GM23248 (cell line): ENCODE results near the gene ZNF358. TPM values are rescaled to one million over a fixed set of nuclear protein-coding genes. Genes with fewer than 3 reads are reported as not detected.
A peak's percentile ranks its signal among the peaks of the same experiment; 100 is the strongest.

Source experiments
- DNase-seq: peaks from one replicate; pipeline ENCODE4 v3.0.0-alpha.2; 2015
- H2AFZ ChIP-seq: fragments of 200-600 bp; sonication (generic); 2 replicates; pipeline ENCODE4 v1.6.1; 2016; ENCODE audit warnings: antibody characterized with exemption
- H3F3A ChIP-seq: fragments of 200-600 bp; sonication (generic); 2 replicates; pipeline ENCODE4 v1.6.1; 2016; ENCODE audit warnings: mild to moderate bottlenecking, antibody characterized with exemption, mixed run types; ENCODE audit not compliant: insufficient read depth
- H3K27ac ChIP-seq: fragments of 200-600 bp; sonication (generic); 2 replicates; pipeline ENCODE4 v1.5.1; 2016; ENCODE audit warnings: mild to moderate bottlenecking
- H3K27me3 ChIP-seq: fragments of 200-600 bp; sonication (generic); replicated peaks from 2 replicates; pipeline ENCODE4 v1.6.1; 2016; ENCODE audit warnings: mild to moderate bottlenecking; ENCODE audit not compliant: insufficient read depth
- H3K36me3 ChIP-seq: fragments of 200-600 bp; sonication (generic); 2 replicates; pipeline ENCODE4 v1.6.1; 2016; ENCODE audit warnings: low read depth, mild to moderate bottlenecking
- H3K4me1 ChIP-seq: fragments of 200-600 bp; sonication (generic); 2 replicates; pipeline ENCODE4 v1.6.1; 2016; ENCODE audit warnings: mild to moderate bottlenecking; ENCODE audit not compliant: insufficient read depth
- H3K4me2 ChIP-seq: fragments of 200-600 bp; sonication (generic); one replicate; pipeline ENCODE4 v1.6.1; 2016; ENCODE audit warnings: mild to moderate bottlenecking; ENCODE audit not compliant: unreplicated experiment
- H3K4me3 ChIP-seq: fragments of 200-600 bp; sonication (generic); 2 replicates; pipeline ENCODE4 v1.5.1; 2016; ENCODE audit warnings: mild to moderate bottlenecking
- H3K79me2 ChIP-seq: fragments of 200-600 bp; sonication (generic); 2 replicates; pipeline ENCODE4 v1.6.1; 2016; ENCODE audit warnings: mild to moderate bottlenecking; ENCODE audit not compliant: insufficient read depth
- H3K9ac ChIP-seq: fragments of 200-600 bp; sonication (generic); 2 replicates; pipeline ENCODE4 v1.6.1; 2016; ENCODE audit warnings: mild to moderate bottlenecking
- H3K9me2 ChIP-seq: fragments of 200-600 bp; sonication (generic); 2 replicates; pipeline ENCODE4 v1.6.1; 2016; ENCODE audit warnings: mixed run types, mild to moderate bottlenecking, moderate library complexity; ENCODE audit not compliant: insufficient read depth
- H3K9me3 ChIP-seq: fragments of 200-600 bp; sonication (generic); one replicate; pipeline ENCODE4 v1.6.1; 2017; ENCODE audit warnings: low read depth
- H4K20me1 ChIP-seq: fragments of 200-600 bp; sonication (generic); 2 replicates; pipeline ENCODE4 v1.6.0; 2016; ENCODE audit not compliant: insufficient read depth
- EZH2 ChIP-seq: fragments of 200-600 bp; sonication (generic); IDR thresholded peaks from 2 replicates; pipeline ENCODE4 v1.6.1; 2018; ENCODE audit warnings: antibody characterized with exemption, mild to moderate bottlenecking; ENCODE audit not compliant: insufficient read depth, poor library complexity, severe bottlenecking
- EZH2phosphoT487 ChIP-seq: fragments of 200-600 bp; sonication (generic); IDR thresholded peaks from 2 replicates; pipeline ENCODE4 v1.6.1; 2018; ENCODE audit warnings: antibody characterized with exemption, moderate library complexity, mild to moderate bottlenecking, low read depth; ENCODE audit not compliant: insufficient read depth
- WGBS, 2 experiments: methylation state at CpG; one replicate each; pipeline ENCODE4 v1.1.6; 2015 to 2017; ENCODE audit warnings: low lambda C conversion rate in 2 of 2, low coverage in 1 of 2; ENCODE audit errors: missing lambda C conversion rate in 2 of 2; 5-methylcytosine and 5-hydroxymethylcytosine counted together
- in situ Hi-C: fragments of 300-500 bp; cut with MboI; formaldehyde crosslinking; loops from 2 replicates; pipeline ENCODE4 v1.15.0; 2020
- polyA plus RNA-seq: library from polyadenylated mRNA; unstranded; fragments of >200 nt; fragmentation: Nextera tagmentation; extraction: Ambion mirVana; gene quantifications from 2 replicates; pipeline ENCODE4 v1.2.1, GENCODE V29; 2016
- total RNA-seq: library from RNA; depleted of rRNA; stranded (reverse); fragments of >200 nt; shearing (Covaris generic); gene quantifications from 2 replicates; pipeline ENCODE4 v1.2.3, GENCODE V29; 2014

Gene ZNF358
- total and polyA plus RNA-seq, 2 experiments from 2014 or later = 12.0 to 56.3 TPM

GRCh38 chr19:7486923-7487322, 29.0 kb upstream of the ZNF358 start:
- no peak for DNase-seq
- whole genome bisulfite sequencing, 2 experiments = 44 to 50% methylated on average over 2 of the region's 2 CpGs
- Histone ChIP-seq H4K20me1 (no peaks in the 10 kb centered on the region), H3K79me2 (no peaks in the 10 kb centered on the region), H3F3A (no peaks in the 10 kb centered on the region), H3K4me3 (no peak overlapping the region), H3K9me2 (no peaks in the 10 kb centered on the region), H3K27me3 (no peaks in the 10 kb centered on the region), H3K36me3 (no peaks in the 10 kb centered on the region), H3K4me2 (no peak overlapping the region), H3K27ac (no peak overlapping the region), H3K9me3 (no peaks in the 10 kb centered on the region), H2AFZ (no peak overlapping the region), H3K4me1 (peaks cover 4% of the 10 kb centered on the region; the same call in 1 of the 2 replicates), H3K9ac (no peak overlapping the region)
- TF ChIP-seq EZH2phosphoT487 = no peak
- no peak for TF ChIP-seq EZH2
- in situ Hi-C loops = no loop called here

DNA sequence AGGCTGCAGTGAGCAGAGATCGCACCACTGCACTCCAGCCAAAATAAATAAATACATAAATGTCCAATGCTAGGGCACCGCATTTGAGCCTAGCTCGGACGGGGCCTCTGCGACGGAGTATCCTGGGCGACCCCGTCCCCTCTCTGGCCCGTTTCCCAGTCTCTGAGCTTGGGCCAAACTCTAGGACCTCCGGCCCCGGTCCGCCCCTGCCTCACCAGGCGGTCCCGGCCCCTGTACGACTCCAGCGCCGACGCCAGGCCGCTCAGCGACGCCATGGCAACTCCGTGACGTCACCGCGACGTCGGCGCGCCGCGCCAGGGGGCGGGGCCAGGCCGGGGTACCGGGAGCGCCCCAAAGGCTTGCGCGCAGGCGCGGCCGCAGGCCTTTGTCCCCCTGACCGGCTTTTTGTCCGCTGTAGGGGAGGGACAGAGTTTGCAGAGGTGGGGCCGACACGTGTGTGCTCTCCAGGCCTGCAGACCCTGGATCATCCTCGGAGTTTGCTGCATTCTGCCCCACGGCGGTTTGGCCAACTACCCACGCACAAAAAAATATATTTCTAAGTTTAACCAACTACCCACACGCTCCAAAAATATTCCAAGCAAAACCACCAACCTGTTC, 27.1 kb upstream of the ZNF358 start, which contains the start of gene PEX11G:
Gene PEX11G, minus strand, starts transcription at position 300 of the 618 bp plus-strand sequence. Its CDS starts 25 bp downstream, at position 275.
- DNase-seq = peak; percentile 94
- Histone ChIP-seq H3K9me2 (no peaks in the 10 kb centered on the region), H3K36me3 (no peaks in the 10 kb centered on the region), H4K20me1 (no peaks in the 10 kb centered on the region), H3K4me2 (peak within 1 kb of the TSS; percentile 82), H3K4me3 (peak within 1 kb of the TSS; percentile 81), H3K27me3 (no peaks in the 10 kb centered on the region), H3F3A (no peaks in the 10 kb centered on the region), H3K79me2 (no peaks in the 10 kb centered on the region), H3K27ac (peak within 1 kb of the TSS; percentile 46), H3K9me3 (no peaks in the 10 kb centered on the region), H3K4me1 (peaks cover 4% of the 10 kb centered on the region; the same call in 1 of the 2 replicates), H3K9ac (peak within 1 kb of the TSS; percentile 92), H2AFZ (peak within 1 kb of the TSS; percentile 98)
- in situ Hi-C loops = no loop called here
- TF ChIP-seq EZH2phosphoT487 = no peak
- no peak for TF ChIP-seq EZH2
- 2% methylated on average over 43 to 48 of the region's 49 CpGs for WGBS, 2 experiments

DNA sequence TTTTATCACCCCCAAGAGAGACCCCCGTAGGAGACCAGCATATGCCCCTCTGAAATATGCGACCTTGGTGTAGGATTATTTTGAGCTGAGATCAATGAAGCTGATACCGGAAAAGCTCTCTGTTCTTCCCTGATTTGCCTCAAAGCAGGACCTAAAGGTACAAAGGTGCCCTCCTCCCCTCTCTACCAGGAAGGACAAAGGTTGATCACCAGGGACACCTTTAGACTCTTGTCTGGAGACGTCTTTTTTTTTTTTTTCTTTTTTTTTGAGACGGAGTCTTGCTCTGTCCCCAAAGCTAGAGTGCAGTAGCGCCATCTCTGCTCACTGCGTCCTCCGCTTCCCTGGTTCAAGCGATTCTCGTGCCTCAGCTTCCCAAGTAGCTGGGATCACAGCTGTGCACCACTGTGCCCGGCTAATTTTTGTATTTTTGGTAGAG, 26.3 kb upstream of the ZNF358 start:
- no peak for TF ChIP-seq EZH2
- no peak for TF ChIP-seq EZH2phosphoT487
- H3K4me1 ChIP-seq = peaks cover 4% of the 10 kb centered on the region; the same call in 1 of the 2 replicates
- H3K4me2 ChIP-seq = peak overlapping the region; percentile 82
- no peaks in the 10 kb centered on the region for H3K36me3 ChIP-seq
- H3F3A ChIP-seq = no peaks in the 10 kb centered on the region
- H3K9me2 ChIP-seq = no peaks in the 10 kb centered on the region
- H4K20me1 ChIP-seq = no peaks in the 10 kb centered on the region
- 65 to 71% methylated on average over 10 to 11 of the region's 11 CpGs for WGBS, 2 experiments
- in situ Hi-C loops = no loop called here
- no peaks in the 10 kb centered on the region for H3K9me3 ChIP-seq
- H3K79me2 ChIP-seq = no peaks in the 10 kb centered on the region
- no peak for DNase-seq
- peak overlapping the region; percentile 98 for H2AFZ ChIP-seq
- 0 out of 2 replicates have a peak overlapping the region, but pooled peaks have one; percentile 81 for H3K4me3 ChIP-seq
- peak overlapping the region; percentile 92; the same call in 1 of the 2 replicates for H3K9ac ChIP-seq
- no peak overlapping the region for H3K27ac ChIP-seq
- no peaks in the 10 kb centered on the region for H3K27me3 ChIP-seq

DNA sequence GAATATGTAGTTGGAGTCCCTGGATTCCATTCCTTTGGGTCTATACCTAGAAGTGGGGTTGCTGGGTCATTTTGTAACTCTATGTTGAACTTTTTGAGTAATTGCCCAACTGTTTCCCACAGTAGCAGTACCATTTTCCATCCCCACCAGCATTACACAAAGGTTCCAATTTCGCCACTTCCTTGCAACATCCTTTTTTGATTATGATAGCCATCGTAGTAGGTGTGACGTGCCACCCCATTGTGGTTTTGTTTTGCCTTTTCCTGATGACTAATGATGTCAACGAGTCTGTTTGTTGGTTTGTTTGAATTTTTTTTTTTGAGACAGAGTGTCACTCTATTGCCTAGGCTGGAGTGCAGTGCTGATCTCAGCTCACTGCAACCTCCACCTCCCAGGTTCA, 23.8 kb upstream of the ZNF358 start:
- H3K27ac ChIP-seq = no peak overlapping the region
- H3K9ac ChIP-seq = no peak overlapping the region
- peaks cover 4% of the 10 kb centered on the region; the same call in 1 of the 2 replicates for H3K4me1 ChIP-seq
- H4K20me1 ChIP-seq = no peaks in the 10 kb centered on the region
- peak; percentile 72 for DNase-seq
- no peaks in the 10 kb centered on the region for H3K79me2 ChIP-seq
- no peaks in the 10 kb centered on the region for H3K36me3 ChIP-seq
- H2AFZ ChIP-seq = no peak overlapping the region
- H3K9me2 ChIP-seq = no peaks in the 10 kb centered on the region
- no peaks in the 10 kb centered on the region for H3F3A ChIP-seq
- no peak overlapping the region for H3K4me2 ChIP-seq
- TF ChIP-seq EZH2phosphoT487 (no peak), EZH2 (no peak)
- no peaks in the 10 kb centered on the region for H3K27me3 ChIP-seq
- H3K4me3 ChIP-seq = no peak overlapping the region
- WGBS, 2 experiments = 29 to 37% methylated on average over 4 of the region's 4 CpGs
- in situ Hi-C loops = no loop called here
- H3K9me3 ChIP-seq = no peaks in the 10 kb centered on the region
